GM13976 (cell line): ENCODE results near the gene SLC4A8.

Experiments used
- DNase-seq: peaks from one replicate; pipeline ENCODE4 v3.0.0; 2012; ENCODE audit warnings: low spot score
- in situ Hi-C: fragments of 300-500 bp; cut with MboI; formaldehyde crosslinking; loops from one replicate; pipeline ENCODE4 v1.12.0; 2022; ENCODE audit warnings: low sequenced_read_pairs, mixed read lengths, inconsistent platforms; ENCODE audit not compliant: unreplicated experiment
- TF ChIP-seq, protein P1 (sequence below): IDR thresholded peaks from 2 replicates; pipeline ENCODE4 v1.5.1; 2012; ENCODE audit warnings: borderline replicate concordance, mild to moderate bottlenecking; ENCODE audit not compliant: insufficient read depth; ENCODE audit errors: extremely low read depth, missing control alignments, control extremely low read depth

SLC4A8 gene

GRCh38 chr12:51473947-51474346, 49.3 kb downstream of the SLC4A8 start:
- DNase-seq: no peak
- TF ChIP-seq, protein P1, sequence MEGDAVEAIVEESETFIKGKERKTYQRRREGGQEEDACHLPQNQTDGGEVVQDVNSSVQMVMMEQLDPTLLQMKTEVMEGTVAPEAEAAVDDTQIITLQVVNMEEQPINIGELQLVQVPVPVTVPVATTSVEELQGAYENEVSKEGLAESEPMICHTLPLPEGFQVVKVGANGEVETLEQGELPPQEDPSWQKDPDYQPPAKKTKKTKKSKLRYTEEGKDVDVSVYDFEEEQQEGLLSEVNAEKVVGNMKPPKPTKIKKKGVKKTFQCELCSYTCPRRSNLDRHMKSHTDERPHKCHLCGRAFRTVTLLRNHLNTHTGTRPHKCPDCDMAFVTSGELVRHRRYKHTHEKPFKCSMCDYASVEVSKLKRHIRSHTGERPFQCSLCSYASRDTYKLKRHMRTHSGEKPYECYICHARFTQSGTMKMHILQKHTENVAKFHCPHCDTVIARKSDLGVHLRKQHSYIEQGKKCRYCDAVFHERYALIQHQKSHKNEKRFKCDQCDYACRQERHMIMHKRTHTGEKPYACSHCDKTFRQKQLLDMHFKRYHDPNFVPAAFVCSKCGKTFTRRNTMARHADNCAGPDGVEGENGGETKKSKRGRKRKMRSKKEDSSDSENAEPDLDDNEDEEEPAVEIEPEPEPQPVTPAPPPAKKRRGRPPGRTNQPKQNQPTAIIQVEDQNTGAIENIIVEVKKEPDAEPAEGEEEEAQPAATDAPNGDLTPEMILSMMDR: no peak
- in situ Hi-C loops: no loop called here

- in situ Hi-C loops: no loop called here
- TF ChIP-seq, protein P1: no peak
- DNase-seq: no peak
Measured at GRCh38 chr12:51475543-51475942, 50.9 kb downstream of the SLC4A8 start.

DNA sequence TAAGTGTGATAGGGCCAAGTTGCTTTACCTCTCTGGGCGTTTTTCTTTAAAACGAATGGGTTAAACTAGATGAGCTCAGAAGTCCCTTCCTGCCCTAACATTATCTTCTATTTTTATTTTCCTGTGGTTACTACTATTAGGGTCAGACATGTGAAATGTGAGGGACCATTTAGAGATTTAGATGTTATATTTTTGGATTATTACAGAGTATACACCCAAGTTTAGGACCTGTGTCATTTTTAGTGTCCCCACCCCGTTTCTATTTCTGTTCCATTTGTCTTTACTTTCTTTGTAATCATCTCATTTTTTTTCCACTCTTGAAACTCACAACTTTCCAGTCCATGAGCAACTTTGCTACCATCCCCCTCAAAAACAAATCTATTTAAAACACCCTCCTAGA, 56.3 kb downstream of the SLC4A8 start:
- in situ Hi-C loops: no loop called here
- DNase-seq: peak; percentile 59
- TF ChIP-seq, protein P1: no peak

DNA sequence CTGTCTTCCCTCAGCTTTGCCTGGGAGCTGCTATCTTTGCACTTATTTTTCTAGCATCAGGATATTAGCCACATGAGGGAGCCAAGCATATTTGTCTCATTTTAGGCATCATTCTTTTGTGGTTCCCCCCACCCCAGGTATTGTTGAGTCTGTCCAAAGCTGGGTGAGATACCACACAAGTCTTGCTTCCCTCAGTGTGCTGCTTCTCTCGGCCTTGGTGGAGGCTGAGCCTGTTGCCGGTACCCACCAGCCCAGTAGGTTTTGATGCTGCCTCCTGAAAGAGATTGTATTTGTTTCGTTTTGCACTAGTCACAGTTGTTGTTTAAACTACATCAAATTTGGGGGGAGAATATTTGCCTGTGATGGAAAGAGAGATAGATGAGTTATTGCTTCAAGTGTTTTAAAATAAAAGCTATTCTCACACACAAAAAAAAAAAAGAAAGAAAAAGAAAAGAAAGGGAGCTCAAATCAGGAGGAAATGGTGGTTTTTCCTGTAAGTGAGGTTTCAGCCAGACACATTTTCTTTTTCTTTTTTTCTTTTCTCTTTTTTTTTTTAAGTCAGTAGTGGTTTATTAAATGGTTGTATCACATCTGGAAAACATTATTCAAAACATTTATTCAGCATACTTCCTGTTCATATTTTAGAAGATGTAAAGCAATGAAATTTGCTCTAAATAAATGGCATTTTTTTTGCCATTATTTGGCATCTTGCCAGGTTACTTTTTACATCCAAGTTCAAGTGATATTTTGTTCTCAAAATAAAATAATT, 58.5 kb downstream of the SLC4A8 start:
- in situ Hi-C loops: no loop called here
- no peak for DNase-seq
- TF ChIP-seq, protein P1: peak; percentile 25

DNA sequence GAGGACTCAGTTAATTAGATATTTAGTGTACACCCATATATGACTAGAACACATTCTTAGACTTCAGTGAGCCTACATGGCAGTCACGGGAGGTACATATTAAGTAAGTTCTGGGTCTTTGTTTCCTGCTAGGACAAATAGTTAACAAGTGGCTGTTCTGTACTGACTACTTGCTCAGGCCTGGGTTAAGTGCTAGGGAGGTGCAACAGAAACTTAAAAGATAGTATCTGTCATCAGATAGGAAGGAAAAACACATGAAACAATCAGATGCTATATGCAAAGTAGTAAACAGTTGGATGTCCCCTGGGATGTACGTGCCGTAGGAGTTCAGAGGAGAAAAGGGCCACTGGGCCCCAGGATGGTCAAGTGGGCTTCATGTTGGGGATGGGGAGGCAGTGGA, 59.5 kb downstream of the SLC4A8 start:
- no peak for DNase-seq
- TF ChIP-seq, protein P1: no peak
- in situ Hi-C loops: no loop called here

DNA sequence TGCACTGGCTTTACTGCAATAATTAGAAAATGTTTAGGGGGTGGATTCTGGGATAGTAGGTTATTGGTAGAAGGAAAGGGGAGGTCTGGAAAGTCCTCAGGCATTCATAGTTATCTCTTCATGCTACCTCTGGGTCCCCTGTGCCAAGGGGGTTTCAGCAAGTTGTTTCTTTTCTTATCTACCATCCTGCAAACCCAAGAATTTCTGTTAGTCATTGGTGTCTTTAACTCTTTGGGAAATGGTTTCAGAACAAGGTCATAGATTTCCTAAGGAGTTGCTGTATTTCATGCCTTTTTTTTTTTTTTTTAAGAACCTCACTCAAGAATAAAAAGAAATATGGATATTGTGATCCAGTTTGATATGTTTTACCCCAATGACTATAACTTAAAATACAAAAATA, 63.6 kb downstream of the SLC4A8 start:
- DNase-seq: no peak
- TF ChIP-seq, protein P1: no peak
- in situ Hi-C loops: no loop called here
